GM12872 (cell line): ENCODE data around the gene CDC40.

Experiments
- CTCF ChIP-seq: IDR thresholded peaks from 3 replicates; pipeline ENCODE4 v1.5.1; 2011; ENCODE audit warnings: low read depth, mild to moderate bottlenecking, low read length, moderate library complexity; ENCODE audit not compliant: insufficient read depth

CDC40 gene

GRCh38 chr6:110207652-110208051, 27.4 kb downstream of the CDC40 start:
- no peak for TF ChIP-seq CTCF

- TF ChIP-seq CTCF: no peak
Measured at GRCh38 chr6:110211753-110212152, 31.5 kb downstream of the CDC40 start.

- TF ChIP-seq CTCF: no peak
Measured at GRCh38 chr6:110214338-110214737, 34.1 kb downstream of the CDC40 start.

- no peak for TF ChIP-seq CTCF
Measured at GRCh38 chr6:110216140-110216539, 35.9 kb downstream of the CDC40 start.

GRCh38 chr6:110217266-110217665, 37.0 kb downstream of the CDC40 start:
- TF ChIP-seq CTCF: no peak

- no peak for TF ChIP-seq CTCF
Measured at GRCh38 chr6:110221738-110222137, 41.5 kb downstream of the CDC40 start.

- TF ChIP-seq CTCF: no peak
Measured at GRCh38 chr6:110226261-110226660, 46.0 kb downstream of the CDC40 start.

- TF ChIP-seq CTCF: no peak
Measured at GRCh38 chr6:110232450-110232849, 52.2 kb downstream of the CDC40 start.
